Vagina (tissue), 2 donors: ENCODE results near the gene RGS6. TPM values are rescaled to one million over a fixed set of nuclear protein-coding genes. Genes with fewer than 3 reads are reported as not detected.

Experiments used
- DNase-seq, 2 donors: peaks; one replicate each; pipeline ENCODE4 v3.0.0-alpha.2; 2017; ENCODE audit errors: extremely low spot score in 2 of 2
- H3K27ac ChIP-seq: fragments of 200-600 bp; sonication (generic); one replicate; pipeline ENCODE4 v1.5.1; 2019
- H3K27me3 ChIP-seq: fragments of 200-600 bp; sonication (generic); one replicate; pipeline ENCODE4 v1.5.1; 2019
- H3K36me3 ChIP-seq, 2 donors: fragments of 200-600 bp; sonication (generic); one replicate each; pipeline ENCODE4 v1.5.1; 2017 to 2019
- H3K4me1 ChIP-seq: fragments of 200-600 bp; sonication (generic); one replicate; pipeline ENCODE4 v1.5.1; 2019
- H3K4me3 ChIP-seq, 2 donors: fragments of 200-600 bp; sonication (generic); 1 replicate in 1 of 2; 2 replicates in 1 of 2; pipeline ENCODE4 v1.5.1; 2016 to 2019
- H3K9me3 ChIP-seq: fragments of 200-600 bp; sonication (generic); one replicate; pipeline ENCODE4 v1.5.1; 2019
- CTCF ChIP-seq, 3 experiments: fragments of 450-650 bp in 2 of 3; fragments of 200-600 bp in 1 of 3; sonication (generic) in 1 of 3; IDR thresholded peaks; one replicate each; pipeline ENCODE4 v1.5.1; 2017 to 2019; ENCODE audit warnings: antibody characterized with exemption in 3 of 3, mild to moderate bottlenecking in 2 of 3, moderate library complexity in 2 of 3
- POLR2A ChIP-seq, 2 donors: fragments of 450-650 bp; IDR thresholded peaks; one replicate each; pipeline ENCODE4 v1.6.1; 2017; ENCODE audit warnings: antibody characterized with exemption in 2 of 2, mild to moderate bottlenecking in 2 of 2, moderate library complexity in 2 of 2
- POLR2AphosphoS5 ChIP-seq, 2 donors: sonication (generic); formaldehyde crosslinking; IDR thresholded peaks; one replicate each; pipeline ENCODE4 v1.9.0; 2017; ENCODE audit warnings: antibody characterized with exemption in 2 of 2, mild to moderate bottlenecking in 2 of 2, low read depth in 1 of 2; ENCODE audit not compliant: insufficient read depth in 1 of 2
- intact Hi-C: fragments of 100-400 bp; cut with DNase I; formaldehyde crosslinking; loops from one replicate; pipeline ENCODE4 v1.15.1; 2023
- total RNA-seq: library from RNA; depleted of rRNA; stranded (reverse); fragments of >200 nt; gene quantifications from one replicate; pipeline ENCODE4 v1.2.3, GENCODE V29; 2016

The RGS6 gene
- total RNA-seq, 1 donor from 2014 or later = 2.0 TPM

GRCh38 chr14:72597252-72598233 lies 665.3 kb downstream of the RGS6 start:
- DNase-seq = no peak
- Histone ChIP-seq H3K36me3 (no peaks in the 10 kb centered on the region), H3K4me1 (no peaks in the 10 kb centered on the region), H3K27ac (no peak overlapping the region), H3K4me3 (no peak overlapping the region), H3K9me3 (no peaks in the 10 kb centered on the region), H3K27me3 (no peaks in the 10 kb centered on the region)
- intact Hi-C loops = no loop called here
- TF ChIP-seq POLR2A (IDR thresholded peaks at IDR 0.05) = no peak
- no peak for TF ChIP-seq CTCF (IDR thresholded peaks at IDR 0.05)
- TF ChIP-seq POLR2AphosphoS5 (IDR thresholded peaks at IDR 0.05; ENCODE audit: insufficient read depth in 1 of 2, low read depth in 1 of 2) = no peak

GRCh38 chr14:72598306-72598705 lies 666.1 kb downstream of the RGS6 start:
- DNase-seq = no peak
- no peaks in the 10 kb centered on the region for H3K4me1 ChIP-seq
- H3K9me3 ChIP-seq = no peaks in the 10 kb centered on the region
- TF ChIP-seq POLR2A (IDR thresholded peaks at IDR 0.05) (no peak), CTCF (IDR thresholded peaks at IDR 0.05) (no peak), POLR2AphosphoS5 (IDR thresholded peaks at IDR 0.05; ENCODE audit: insufficient read depth in 1 of 2, low read depth in 1 of 2) (no peak)
- H3K4me3 ChIP-seq = no peak overlapping the region
- H3K36me3 ChIP-seq = no peaks in the 10 kb centered on the region
- intact Hi-C loops = no loop called here
- H3K27me3 ChIP-seq = no peaks in the 10 kb centered on the region
- H3K27ac ChIP-seq = no peak overlapping the region

- H3K4me1 ChIP-seq = no peaks in the 10 kb centered on the region
- no peaks in the 10 kb centered on the region for H3K27me3 ChIP-seq
- no peak for DNase-seq
- H3K27ac ChIP-seq = no peak overlapping the region
- intact Hi-C loops = no loop called here
- no peak overlapping the region for H3K4me3 ChIP-seq
- TF ChIP-seq POLR2AphosphoS5 (IDR thresholded peaks at IDR 0.05; ENCODE audit: insufficient read depth in 1 of 2, low read depth in 1 of 2) = no peak
- TF ChIP-seq POLR2A (IDR thresholded peaks at IDR 0.05) = no peak
- TF ChIP-seq CTCF (IDR thresholded peaks at IDR 0.05) = no peak
- no peaks in the 10 kb centered on the region for H3K9me3 ChIP-seq
- H3K36me3 ChIP-seq = no peaks in the 10 kb centered on the region
These were observed 667.6 kb downstream of the RGS6 start for GRCh38 chr14:72599579-72600470.

- H3K4me3 ChIP-seq = no peak overlapping the region
- DNase-seq = no peak
- TF ChIP-seq POLR2AphosphoS5 (IDR thresholded peaks at IDR 0.05; ENCODE audit: insufficient read depth in 1 of 2, low read depth in 1 of 2) = no peak
- no peak for TF ChIP-seq POLR2A (IDR thresholded peaks at IDR 0.05)
- no peak for TF ChIP-seq CTCF (IDR thresholded peaks at IDR 0.05)
- no peaks in the 10 kb centered on the region for H3K27me3 ChIP-seq
- H3K36me3 ChIP-seq = no peaks in the 10 kb centered on the region
- H3K27ac ChIP-seq = no peak overlapping the region
- no peaks in the 10 kb centered on the region for H3K9me3 ChIP-seq
- no peaks in the 10 kb centered on the region for H3K4me1 ChIP-seq
- intact Hi-C loops = no loop called here
These were observed 668.5 kb downstream of the RGS6 start for GRCh38 chr14:72600551-72601330.
